ENCODE data around the gene SLCO3A1.

Gene SLCO3A1

DNA sequence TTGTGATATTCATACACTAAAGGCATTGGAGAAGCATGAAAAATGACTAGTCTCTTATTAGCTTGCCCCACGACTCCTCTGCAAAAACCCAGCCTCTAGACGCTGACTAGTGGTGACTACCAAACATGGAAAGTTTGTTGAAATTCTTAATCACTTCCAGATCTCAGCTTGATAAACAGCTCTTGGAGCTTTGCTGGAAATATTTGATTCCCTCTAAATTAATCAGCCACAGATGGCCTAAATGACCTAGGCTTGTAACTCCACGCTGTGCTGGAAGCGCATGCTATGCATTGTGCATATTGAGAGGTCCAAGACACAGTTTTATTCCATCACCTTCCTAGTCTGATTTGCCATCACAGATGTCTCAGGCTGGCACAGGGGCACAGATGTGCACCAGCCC is 295.5 kb downstream of the SLCO3A1 start:
- Histone ChIP-seq H3K9me3 (ENCODE audit: insufficient read depth, low read length, severe bottlenecking) (no peaks in the 10 kb centered on the region), H2AFZ (ENCODE audit: low read depth, low read length) (no peak overlapping the region), H3K79me2 (ENCODE audit: insufficient read depth, low read length) (no peaks in the 10 kb centered on the region), H3K36me3 (ENCODE audit: insufficient read depth, low read length) (no peaks in the 10 kb centered on the region), H3K4me2 (ENCODE audit: insufficient read depth, low read length) (no peak overlapping the region), H3K4me3 (ENCODE audit: low read depth in 1 of 2, low read length in 2 of 2) (no peak overlapping the region), H3K4me1 (ENCODE audit: insufficient read depth, low read length) (no peaks in the 10 kb centered on the region), H3K27ac (ENCODE audit: low read length) (no peak overlapping the region), H4K20me1 (ENCODE audit: insufficient read depth, low read length) (no peaks in the 10 kb centered on the region), H3K27me3 (ENCODE audit: insufficient read depth, low read length, poor library complexity) (no peaks in the 10 kb centered on the region), H3K9ac (ENCODE audit: low read depth, low read length) (no peak overlapping the region)
- ATAC-seq (ENCODE audit: insufficient read depth, low read depth) (no peak), DNase-seq (no peak)
- TF ChIP-seq CTCF (IDR thresholded peaks at IDR 0.05; ENCODE audit: borderline replicate concordance, extremely low read depth, low read length, poor library complexity, severe bottlenecking), result no peak
- TF ChIP-seq EZH2 (IDR thresholded peaks at IDR 0.05; ENCODE audit: borderline replicate concordance, low read depth, low read length, severe bottlenecking), result no peak

- no peaks in the 10 kb centered on the region for H3K4me1 ChIP-seq (ENCODE audit: insufficient read depth, low read length)
- H3K9ac ChIP-seq (ENCODE audit: low read depth, low read length), result no peak overlapping the region
- H3K4me3 ChIP-seq (ENCODE audit: low read depth in 1 of 2, low read length in 2 of 2), result no peak overlapping the region
- no peak overlapping the region for H3K27ac ChIP-seq (ENCODE audit: low read length)
- H4K20me1 ChIP-seq (ENCODE audit: insufficient read depth, low read length), result no peaks in the 10 kb centered on the region
- no peaks in the 10 kb centered on the region for H3K9me3 ChIP-seq (ENCODE audit: insufficient read depth, low read length, severe bottlenecking)
- H3K36me3 ChIP-seq (ENCODE audit: insufficient read depth, low read length), result no peaks in the 10 kb centered on the region
- H3K27me3 ChIP-seq (ENCODE audit: insufficient read depth, low read length, poor library complexity), result no peaks in the 10 kb centered on the region
- H3K79me2 ChIP-seq (ENCODE audit: insufficient read depth, low read length), result no peaks in the 10 kb centered on the region
- no peak for ATAC-seq (ENCODE audit: insufficient read depth, low read depth)
- TF ChIP-seq CTCF (IDR thresholded peaks at IDR 0.05; ENCODE audit: borderline replicate concordance, extremely low read depth, low read length, poor library complexity, severe bottlenecking), result no peak
- no peak for TF ChIP-seq EZH2 (IDR thresholded peaks at IDR 0.05; ENCODE audit: borderline replicate concordance, low read depth, low read length, severe bottlenecking)
- no peak overlapping the region for H2AFZ ChIP-seq (ENCODE audit: low read depth, low read length)
- no peak for DNase-seq
- H3K4me2 ChIP-seq (ENCODE audit: insufficient read depth, low read length), result no peak overlapping the region
These were observed 296.0 kb downstream of the SLCO3A1 start for GRCh38 chr15:92149465-92149864.

GRCh38 chr15:92151168-92151567 is 297.7 kb downstream of the SLCO3A1 start:
- Histone ChIP-seq H3K9ac (ENCODE audit: low read depth, low read length) (no peak overlapping the region), H3K36me3 (ENCODE audit: insufficient read depth, low read length) (no peaks in the 10 kb centered on the region), H3K27me3 (ENCODE audit: insufficient read depth, low read length, poor library complexity) (peaks cover 2% of the 10 kb centered on the region), H3K4me2 (ENCODE audit: insufficient read depth, low read length) (no peak overlapping the region), H2AFZ (ENCODE audit: low read depth, low read length) (no peak overlapping the region), H3K79me2 (ENCODE audit: insufficient read depth, low read length) (no peaks in the 10 kb centered on the region), H3K27ac (ENCODE audit: low read length) (no peak overlapping the region), H3K9me3 (ENCODE audit: insufficient read depth, low read length, severe bottlenecking) (no peaks in the 10 kb centered on the region), H4K20me1 (ENCODE audit: insufficient read depth, low read length) (no peaks in the 10 kb centered on the region), H3K4me3 (ENCODE audit: low read depth in 1 of 2, low read length in 2 of 2) (no peak overlapping the region), H3K4me1 (ENCODE audit: insufficient read depth, low read length) (no peaks in the 10 kb centered on the region)
- TF ChIP-seq CTCF (IDR thresholded peaks at IDR 0.05; ENCODE audit: borderline replicate concordance, extremely low read depth, low read length, poor library complexity, severe bottlenecking), result no peak
- TF ChIP-seq EZH2 (IDR thresholded peaks at IDR 0.05; ENCODE audit: borderline replicate concordance, low read depth, low read length, severe bottlenecking), result no peak
- no peak for ATAC-seq (ENCODE audit: insufficient read depth, low read depth)
- DNase-seq, result no peak

DNA sequence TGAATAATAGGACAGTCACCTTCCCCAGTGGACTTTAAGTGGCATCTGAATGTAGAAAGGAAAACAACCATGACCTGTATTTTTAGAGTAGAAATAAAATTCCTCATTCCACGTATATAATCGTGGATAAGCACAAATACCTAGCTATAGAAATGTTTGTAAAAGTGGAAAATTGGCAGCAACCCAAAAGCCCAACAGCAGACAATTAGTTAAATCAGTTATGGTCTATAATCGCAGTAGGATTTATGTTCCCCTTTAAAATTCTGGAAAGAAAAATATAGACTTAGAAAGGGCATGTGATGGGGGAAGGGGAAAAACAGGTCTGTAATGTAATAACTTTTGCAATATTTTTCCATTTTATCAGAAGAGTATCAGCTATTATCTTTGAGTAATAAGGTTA is 298.2 kb downstream of the SLCO3A1 start:
- DNase-seq (no peak), ATAC-seq (ENCODE audit: insufficient read depth, low read depth) (no peak)
- Histone ChIP-seq H3K9ac (ENCODE audit: low read depth, low read length) (no peak overlapping the region), H3K27ac (ENCODE audit: low read length) (no peak overlapping the region), H3K27me3 (ENCODE audit: insufficient read depth, low read length, poor library complexity) (peaks cover 3% of the 10 kb centered on the region), H4K20me1 (ENCODE audit: insufficient read depth, low read length) (no peaks in the 10 kb centered on the region), H3K36me3 (ENCODE audit: insufficient read depth, low read length) (no peaks in the 10 kb centered on the region), H2AFZ (ENCODE audit: low read depth, low read length) (no peak overlapping the region), H3K4me1 (ENCODE audit: insufficient read depth, low read length) (no peaks in the 10 kb centered on the region), H3K4me3 (ENCODE audit: low read depth in 1 of 2, low read length in 2 of 2) (no peak overlapping the region), H3K9me3 (ENCODE audit: insufficient read depth, low read length, severe bottlenecking) (no peaks in the 10 kb centered on the region), H3K79me2 (ENCODE audit: insufficient read depth, low read length) (no peaks in the 10 kb centered on the region), H3K4me2 (ENCODE audit: insufficient read depth, low read length) (no peak overlapping the region)
- TF ChIP-seq CTCF (IDR thresholded peaks at IDR 0.05; ENCODE audit: borderline replicate concordance, extremely low read depth, low read length, poor library complexity, severe bottlenecking) (no peak), EZH2 (IDR thresholded peaks at IDR 0.05; ENCODE audit: borderline replicate concordance, low read depth, low read length, severe bottlenecking) (no peak)
